ENCODE data around the gene KL.

KL gene

DNA sequence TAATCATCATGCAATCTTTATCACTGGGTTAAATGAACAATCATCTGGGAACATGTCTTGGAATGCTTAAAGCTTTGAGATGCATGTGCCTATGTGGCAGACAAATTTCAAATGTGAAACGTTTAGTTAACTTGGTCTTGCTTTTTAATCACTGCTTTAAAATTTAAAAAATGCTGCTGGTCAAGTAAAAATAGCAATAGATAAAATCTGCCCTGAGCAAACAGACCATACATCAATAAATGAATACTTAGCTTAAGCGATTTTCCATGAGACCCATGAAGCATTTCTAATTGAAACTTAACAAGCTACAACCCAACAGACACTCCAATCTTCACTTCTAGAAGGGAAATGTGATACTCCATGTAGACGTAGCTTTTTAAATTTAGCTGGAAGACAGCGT lies 1.9 kb upstream of the KL start:
- TF ChIP-seq TEAD4 (IDR thresholded peaks at IDR 0.05) (no peak), CEBPB (IDR thresholded peaks at IDR 0.05) (no peak), USF1 (IDR thresholded peaks at IDR 0.05) (no peak), MAX (IDR thresholded peaks at IDR 0.05) (no peak), EP300 (IDR thresholded peaks at IDR 0.05; ENCODE audit: borderline replicate concordance) (no peak), TCF12 (IDR thresholded peaks at IDR 0.05; ENCODE audit: low read depth) (no peak), TAF1 (IDR thresholded peaks at IDR 0.05; ENCODE audit: low read depth) (no peak)

DNA sequence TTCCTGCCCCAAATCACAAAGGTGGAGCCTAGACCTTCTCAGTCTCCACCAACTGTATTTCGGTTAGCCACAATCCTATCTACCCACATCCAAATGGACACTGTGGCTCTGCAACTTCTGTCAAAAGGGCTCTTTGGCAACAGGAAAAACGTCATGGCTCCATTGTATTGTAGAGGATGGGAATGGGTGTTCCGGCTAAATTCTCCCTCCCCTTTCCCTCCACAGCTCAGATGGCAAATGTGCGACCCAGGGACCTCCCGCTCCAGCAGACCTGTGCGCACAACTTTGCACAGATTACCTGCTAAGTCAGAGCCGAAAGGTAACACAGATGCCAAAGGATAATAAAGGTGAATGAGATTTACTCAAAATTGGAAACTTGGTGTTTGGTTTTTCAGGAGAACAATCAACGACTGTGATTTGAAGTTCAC lies 968 bp upstream of the KL start:
- TF ChIP-seq TCF12 (IDR thresholded peaks at IDR 0.05; ENCODE audit: low read depth) (no peak), FOXM1 (IDR thresholded peaks at IDR 0.05; ENCODE audit: borderline replicate concordance, low read depth) (no peak), TEAD4 (IDR thresholded peaks at IDR 0.05) (no peak), USF1 (IDR thresholded peaks at IDR 0.05) (no peak), MAX (IDR thresholded peaks at IDR 0.05) (no peak), TAF1 (IDR thresholded peaks at IDR 0.05; ENCODE audit: low read depth) (no peak), EGR1 (IDR thresholded peaks at IDR 0.05) (no peak), NFIC (IDR thresholded peaks at IDR 0.05) (no peak), YY1 (IDR thresholded peaks at IDR 0.05; ENCODE audit: low read depth) (no peak), CREB1 (IDR thresholded peaks at IDR 0.05; ENCODE audit: low read depth) (no peak), CEBPB (IDR thresholded peaks at IDR 0.05) (no peak), EP300 (IDR thresholded peaks at IDR 0.05; ENCODE audit: borderline replicate concordance) (no peak), ZBTB7A (IDR thresholded peaks at IDR 0.05; ENCODE audit: low read depth) (no peak), RAD21 (IDR thresholded peaks at IDR 0.05; ENCODE audit: low read depth) (no peak)
- TF ChIP-seq, protein P1, sequence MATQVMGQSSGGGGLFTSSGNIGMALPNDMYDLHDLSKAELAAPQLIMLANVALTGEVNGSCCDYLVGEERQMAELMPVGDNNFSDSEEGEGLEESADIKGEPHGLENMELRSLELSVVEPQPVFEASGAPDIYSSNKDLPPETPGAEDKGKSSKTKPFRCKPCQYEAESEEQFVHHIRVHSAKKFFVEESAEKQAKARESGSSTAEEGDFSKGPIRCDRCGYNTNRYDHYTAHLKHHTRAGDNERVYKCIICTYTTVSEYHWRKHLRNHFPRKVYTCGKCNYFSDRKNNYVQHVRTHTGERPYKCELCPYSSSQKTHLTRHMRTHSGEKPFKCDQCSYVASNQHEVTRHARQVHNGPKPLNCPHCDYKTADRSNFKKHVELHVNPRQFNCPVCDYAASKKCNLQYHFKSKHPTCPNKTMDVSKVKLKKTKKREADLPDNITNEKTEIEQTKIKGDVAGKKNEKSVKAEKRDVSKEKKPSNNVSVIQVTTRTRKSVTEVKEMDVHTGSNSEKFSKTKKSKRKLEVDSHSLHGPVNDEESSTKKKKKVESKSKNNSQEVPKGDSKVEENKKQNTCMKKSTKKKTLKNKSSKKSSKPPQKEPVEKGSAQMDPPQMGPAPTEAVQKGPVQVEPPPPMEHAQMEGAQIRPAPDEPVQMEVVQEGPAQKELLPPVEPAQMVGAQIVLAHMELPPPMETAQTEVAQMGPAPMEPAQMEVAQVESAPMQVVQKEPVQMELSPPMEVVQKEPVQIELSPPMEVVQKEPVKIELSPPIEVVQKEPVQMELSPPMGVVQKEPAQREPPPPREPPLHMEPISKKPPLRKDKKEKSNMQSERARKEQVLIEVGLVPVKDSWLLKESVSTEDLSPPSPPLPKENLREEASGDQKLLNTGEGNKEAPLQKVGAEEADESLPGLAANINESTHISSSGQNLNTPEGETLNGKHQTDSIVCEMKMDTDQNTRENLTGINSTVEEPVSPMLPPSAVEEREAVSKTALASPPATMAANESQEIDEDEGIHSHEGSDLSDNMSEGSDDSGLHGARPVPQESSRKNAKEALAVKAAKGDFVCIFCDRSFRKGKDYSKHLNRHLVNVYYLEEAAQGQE (IDR thresholded peaks at IDR 0.05; ENCODE audit: low read depth) = no peak

GRCh38 chr13:33015791-33016323 lies 366 bp upstream of the KL start:
- TF ChIP-seq, protein P1 (IDR thresholded peaks at IDR 0.05; ENCODE audit: low read depth) = no peak
- TF ChIP-seq EGR1 (IDR thresholded peaks at IDR 0.05) (no peak), CEBPB (IDR thresholded peaks at IDR 0.05) (no peak), USF1 (IDR thresholded peaks at IDR 0.05) (no peak), MAX (IDR thresholded peaks at IDR 0.05) (no peak), ZBTB7A (IDR thresholded peaks at IDR 0.05; ENCODE audit: low read depth) (no peak), NFIC (IDR thresholded peaks at IDR 0.05) (no peak)

DNA sequence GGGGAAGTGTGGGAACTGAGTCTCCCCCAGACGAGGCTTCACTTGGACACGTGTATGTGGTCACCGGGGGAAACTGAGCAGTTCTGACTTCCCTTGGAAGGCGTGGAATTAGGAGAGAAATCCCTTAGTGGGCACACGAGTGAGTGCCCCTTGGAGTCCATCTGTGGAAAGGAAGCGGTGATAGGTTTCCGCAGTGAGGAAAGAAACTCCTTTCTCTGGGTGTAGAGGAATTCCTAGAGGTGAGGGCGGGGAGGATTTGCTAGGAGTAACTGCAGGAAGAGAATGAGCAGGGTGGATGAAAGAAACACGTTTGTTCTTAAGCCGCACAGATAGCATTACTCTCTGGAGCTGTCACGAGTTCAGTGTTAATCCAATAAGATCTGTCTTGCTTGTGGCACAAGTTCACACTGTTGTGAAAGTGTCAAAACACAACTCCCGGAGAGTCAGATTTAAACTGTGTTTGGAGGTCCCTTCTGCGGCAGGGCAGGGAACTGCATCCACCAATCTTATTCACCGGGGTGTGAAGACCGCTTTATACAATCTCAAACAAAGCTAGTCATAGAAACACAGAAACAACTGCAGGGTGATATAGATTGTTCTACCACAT lies 1.2 kb downstream of the KL start:
- TF ChIP-seq MAX (IDR thresholded peaks at IDR 0.05) (no peak), RAD21 (IDR thresholded peaks at IDR 0.05; ENCODE audit: low read depth) (no peak), ZBTB7A (IDR thresholded peaks at IDR 0.05; ENCODE audit: low read depth) (no peak), NFIC (IDR thresholded peaks at IDR 0.05) (no peak)

- TF ChIP-seq EP300 (IDR thresholded peaks at IDR 0.05; ENCODE audit: borderline replicate concordance) (no peak), TEAD4 (IDR thresholded peaks at IDR 0.05) (no peak), TCF12 (IDR thresholded peaks at IDR 0.05; ENCODE audit: low read depth) (no peak), ZBTB7A (IDR thresholded peaks at IDR 0.05; ENCODE audit: low read depth) (no peak), CREB1 (IDR thresholded peaks at IDR 0.05; ENCODE audit: low read depth) (no peak), EGR1 (IDR thresholded peaks at IDR 0.05) (no peak), TAF1 (IDR thresholded peaks at IDR 0.05; ENCODE audit: low read depth) (no peak), MAX (IDR thresholded peaks at IDR 0.05) (no peak), FOXM1 (IDR thresholded peaks at IDR 0.05; ENCODE audit: borderline replicate concordance, low read depth) (no peak), USF1 (IDR thresholded peaks at IDR 0.05) (no peak), CEBPB (IDR thresholded peaks at IDR 0.05) (no peak)
These were observed 2.7 kb downstream of the KL start for GRCh38 chr13:33018886-33019285.

All from Ishikawa (cell line).